HG02571 (cell line): ENCODE data around the gene MEIOSIN.

Source experiments
- ATAC-seq: cut with Tn5 transposase; IDR thresholded peaks from one replicate; pipeline ENCODE4 v1.9.1; 2021; ENCODE audit warnings: mild to moderate bottlenecking, moderate library complexity; ENCODE audit not compliant: unreplicated experiment

MEIOSIN gene

GRCh38 chr19:45764945-45765701 lies 31.9 kb downstream of the MEIOSIN start:
- ATAC-seq, result no peak

GRCh38 chr19:45765702-45766295 lies 32.6 kb downstream of the MEIOSIN start:
- no peak for ATAC-seq

GRCh38 chr19:45766296-45766868 lies 33.1 kb downstream of the MEIOSIN start:
- ATAC-seq, result no peak

- ATAC-seq, result no peak
These were observed 33.7 kb downstream of the MEIOSIN start for GRCh38 chr19:45766869-45767346.

GRCh38 chr19:45767410-45767880 lies 34.2 kb downstream of the MEIOSIN start:
- no peak for ATAC-seq

GRCh38 chr19:45767881-45768654 lies 34.8 kb downstream of the MEIOSIN start:
- no peak for ATAC-seq

GRCh38 chr19:45768655-45768983 lies 35.4 kb downstream of the MEIOSIN start:
- ATAC-seq, result no peak

- peak; percentile 57 for ATAC-seq
These were observed 35.9 kb downstream of the MEIOSIN start, which contains the start of gene SIX5 for GRCh38 chr19:45768984-45769782. TSS of gene SIX5 (minus strand) at chr19:45769252. CDS start at chr19:45768844, 408 bp downstream.

- no peak for ATAC-seq
These were observed 36.6 kb downstream of the MEIOSIN start for GRCh38 chr19:45769821-45770191.

GRCh38 chr19:45770192-45771101 lies 37.2 kb downstream of the MEIOSIN start:
- peak; percentile 35 for ATAC-seq

GRCh38 chr19:45771311-45771933 lies 38.2 kb downstream of the MEIOSIN start:
- no peak for ATAC-seq

GRCh38 chr19:45772130-45772840 lies 39.0 kb downstream of the MEIOSIN start:
- ATAC-seq, result no peak

GRCh38 chr19:45772912-45773311 lies 39.7 kb downstream of the MEIOSIN start:
- ATAC-seq, result no peak

- no peak for ATAC-seq
These were observed 40.1 kb downstream of the MEIOSIN start for GRCh38 chr19:45773384-45773783.

- ATAC-seq, result no peak
These were observed 41.5 kb downstream of the MEIOSIN start for GRCh38 chr19:45774765-45775164.

- no peak for ATAC-seq
These were observed 44.2 kb downstream of the MEIOSIN start for GRCh38 chr19:45777395-45777961.

GRCh38 chr19:45778010-45778661 lies 44.9 kb downstream of the MEIOSIN start:
- ATAC-seq, result no peak
